Suprapubic skin (tissue), 4 donors: ENCODE results near the gene GNS. TPM values are rescaled to one million over a fixed set of nuclear protein-coding genes. Genes with fewer than 3 reads are reported as not detected.
A peak's percentile ranks its signal among the peaks of the same experiment; 100 is the strongest.

Experiments used
- DNase-seq, 2 donors: peaks; one replicate each; pipeline ENCODE4 v3.0.0-alpha.2; 2019; ENCODE audit warnings: low spot score in 2 of 2
- H3K27ac ChIP-seq: fragments of 200-600 bp; sonication (generic); one replicate; pipeline ENCODE4 v1.5.1; 2019
- H3K27me3 ChIP-seq: fragments of 200-600 bp; sonication (generic); one replicate; pipeline ENCODE4 v1.5.1; 2019
- H3K36me3 ChIP-seq: fragments of 200-600 bp; sonication (generic); one replicate; pipeline ENCODE4 v1.5.1; 2019
- H3K4me1 ChIP-seq: fragments of 200-600 bp; sonication (generic); one replicate; pipeline ENCODE4 v1.5.1; 2019
- H3K4me3 ChIP-seq: fragments of 200-600 bp; sonication (generic); one replicate; pipeline ENCODE4 v1.5.1; 2019; ENCODE audit warnings: mild to moderate bottlenecking
- H3K9me3 ChIP-seq: fragments of 200-600 bp; sonication (generic); one replicate; pipeline ENCODE4 v1.5.1; 2019
- CTCF ChIP-seq, 2 donors: fragments of 200-600 bp in 1 of 2; fragments of 450-650 bp in 1 of 2; sonication (generic) in 1 of 2; IDR thresholded peaks; one replicate each; pipeline ENCODE4 v1.5.1; 2016 to 2019; ENCODE audit warnings: antibody characterized with exemption in 2 of 2, mild to moderate bottlenecking in 1 of 2, moderate library complexity in 1 of 2
- EP300 ChIP-seq: sonication (generic); formaldehyde crosslinking; IDR thresholded peaks from one replicate; pipeline ENCODE4 v1.6.1; 2017; ENCODE audit warnings: antibody characterized with exemption
- POLR2A ChIP-seq, 2 donors: fragments of 450-650 bp; IDR thresholded peaks; one replicate each; pipeline ENCODE4 v1.6.1; 2017; ENCODE audit warnings: antibody characterized with exemption in 2 of 2, mild to moderate bottlenecking in 2 of 2, moderate library complexity in 2 of 2
- POLR2AphosphoS5 ChIP-seq, 3 donors: sonication (generic); formaldehyde crosslinking; IDR thresholded peaks; one replicate each; pipeline ENCODE4 v1.6.1; 2017; ENCODE audit warnings: antibody characterized with exemption in 3 of 3
- WGBS: methylation state at CpG from one replicate; pipeline ENCODE4 v1.1.5; 2018; 5-methylcytosine and 5-hydroxymethylcytosine counted together
- total RNA-seq, 4 donors: library from RNA; depleted of rRNA; stranded (reverse); fragments of >200 nt; gene quantifications; one replicate each; pipeline ENCODE4 v1.1.0, GENCODE V29; 2016

Gene GNS
- total RNA-seq, 4 donors from 2014 or later = 46.7 to 56.7 (median 49.6) TPM

- Histone ChIP-seq H3K27ac (no peak overlapping the region), H3K9me3 (no peaks in the 10 kb centered on the region), H3K4me1 (peaks cover 42% of the 10 kb centered on the region), H3K4me3 (no peak overlapping the region), H3K36me3 (no peaks in the 10 kb centered on the region), H3K27me3 (no peaks in the 10 kb centered on the region)
- no peak for DNase-seq
- WGBS = 68% methylated on average over 3 of the region's 3 CpGs
- no peak for TF ChIP-seq POLR2A (IDR thresholded peaks at IDR 0.05)
- no peak for TF ChIP-seq CTCF (IDR thresholded peaks at IDR 0.05)
- TF ChIP-seq EP300 = no peak
- no peak for TF ChIP-seq POLR2AphosphoS5 (IDR thresholded peaks at IDR 0.05)
These were observed 92.9 kb downstream of the GNS start for GRCh38 chr12:64666054-64666914.

DNA sequence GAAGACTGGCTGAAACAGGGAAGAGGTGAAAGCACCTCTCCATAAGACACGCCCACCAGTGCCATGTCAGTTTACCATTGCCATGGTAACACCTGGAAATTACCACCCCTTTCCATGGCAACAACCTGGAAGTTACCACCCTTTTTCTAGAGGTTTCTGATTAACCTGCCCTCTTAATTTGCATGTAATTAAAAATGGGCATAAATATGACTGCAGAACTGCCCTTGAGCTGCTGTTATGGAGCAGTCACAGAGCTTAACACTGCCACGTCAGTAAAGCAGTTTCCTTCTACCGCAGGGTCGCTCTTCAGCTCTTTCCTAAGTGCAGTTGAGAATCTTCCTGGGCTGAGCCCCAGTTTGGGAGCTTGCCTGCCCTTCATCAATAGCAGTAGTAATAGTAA lies 93.7 kb downstream of the GNS start:
- Histone ChIP-seq H3K27me3 (no peaks in the 10 kb centered on the region), H3K36me3 (no peaks in the 10 kb centered on the region), H3K27ac (no peak overlapping the region), H3K4me1 (peaks cover 34% of the 10 kb centered on the region), H3K4me3 (no peak overlapping the region), H3K9me3 (no peaks in the 10 kb centered on the region)
- peak in 1 of 2 donors; percentile 13 for DNase-seq
- 69% methylated on average over 4 of the region's 4 CpGs for WGBS
- no peak for TF ChIP-seq POLR2AphosphoS5 (IDR thresholded peaks at IDR 0.05)

Other genes starting within 250 kb of the GNS start
- gene RASSF3, start 148.9 kb downstream of the GNS start, total RNA-seq = 10 to 100 TPM in 3 of 4 donors, 1 to 10 TPM in 1; 9.1 to 16.1 (median 11.2) TPM
- 1 to 10 TPM in 3 of 4 donors, under 1 TPM in 1; 0.49 to 3.9 (median 3.1) TPM for gene TBC1D30, start 65.2 kb upstream of the GNS start, total RNA-seq